Body of pancreas (tissue), 4 donors: Measurements from ENCODE around the gene SNX8.

ENCODE experiments used
- CTCF ChIP-seq, 7 experiments: fragments of 450-650 bp in 4 of 7; fragments of 200-600 bp in 3 of 7; sonication (generic) in 3 of 7; IDR thresholded peaks; one replicate each; pipeline ENCODE4 v1.5.1; 2016 to 2019; ENCODE audit warnings: antibody characterized with exemption in 7 of 7
- POLR2A ChIP-seq, 3 donors: fragments of 450-650 bp; IDR thresholded peaks; one replicate each; pipeline ENCODE4 v1.6.1; 2016; ENCODE audit warnings: antibody characterized with exemption in 3 of 3, mild to moderate bottlenecking in 2 of 3

DNA sequence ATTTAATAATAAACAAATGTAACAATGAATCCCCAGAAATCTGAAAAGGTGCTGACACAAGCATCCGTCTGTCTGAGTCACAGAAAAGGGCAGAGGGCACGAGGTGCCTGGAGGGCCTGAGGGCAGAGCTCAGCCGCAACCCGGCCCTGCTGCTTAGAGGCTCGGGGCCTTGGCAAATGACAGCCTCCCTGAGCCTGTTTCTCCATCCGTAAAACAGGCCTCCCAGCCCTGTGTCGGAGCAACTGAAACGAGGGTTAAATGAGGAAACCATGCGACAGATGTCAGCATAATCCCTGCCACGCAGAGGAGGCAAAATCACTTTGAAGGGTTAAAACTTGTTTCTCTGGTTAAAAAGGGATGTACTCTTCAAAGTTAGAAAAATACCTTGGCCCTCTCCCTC, 47.3 kb downstream of the SNX8 start:
- TF ChIP-seq CTCF (IDR thresholded peaks at IDR 0.05), result no peak
- TF ChIP-seq POLR2A (IDR thresholded peaks at IDR 0.05), result no peak
